PC-3 (cell line): ENCODE results near the gene TRIM45.

Experiments used
- CTCF ChIP-seq: fragments of 300-600 bp; sonication (generic); conservative IDR thresholded peaks from 2 replicates; pipeline ENCODE4 v1.5.1; 2017; ENCODE audit warnings: antibody characterized with exemption, low read depth, mild to moderate bottlenecking, low read length
- EZH2 ChIP-seq: fragments of 300-600 bp; sonication (generic); IDR thresholded peaks from one replicate; pipeline ENCODE4 v1.6.1; 2017; ENCODE audit warnings: antibody characterized with exemption, mild to moderate bottlenecking, low read length; ENCODE audit not compliant: unreplicated experiment

GRCh38 chr1:117143871-117144270, 22.3 kb upstream of the TRIM45 start:
- TF ChIP-seq CTCF (no peak), EZH2 (no peak)
